Measurements from ENCODE around the gene HSF4.

HSF4 gene

DNA sequence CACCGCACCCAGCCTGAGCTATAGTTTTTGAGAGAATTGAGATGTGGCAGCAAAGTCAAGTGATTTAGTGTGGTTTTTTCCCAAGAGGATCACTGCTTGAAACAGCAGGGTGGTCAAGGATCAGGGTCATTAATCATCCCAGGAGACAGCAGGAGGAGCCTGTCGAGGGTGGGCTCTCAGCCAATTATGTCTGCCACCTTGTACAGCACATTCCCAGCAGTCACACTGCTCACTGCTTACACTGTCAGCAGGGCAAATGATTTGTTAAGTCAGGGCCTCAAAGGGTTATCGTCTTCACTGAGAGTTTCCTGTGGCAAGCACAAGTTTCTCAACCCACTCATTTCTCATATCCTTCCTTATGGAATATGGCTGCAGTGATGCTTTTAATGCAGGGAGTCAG is 26.9 kb upstream of the HSF4 start:
- no peak overlapping the region for H3K4me3 ChIP-seq (ENCODE audit: low read length, poor library complexity, severe bottlenecking)
- no peaks in the 10 kb centered on the region for H3K9me2 ChIP-seq (replicated peaks; ENCODE audit: low read depth, low read length)
- no peak overlapping the region for H3K4me2 ChIP-seq (ENCODE audit: low read depth, low read length, poor library complexity, severe bottlenecking)
- H3K9me3 ChIP-seq (ENCODE audit: insufficient read depth, low read depth, low read length): no peaks in the 10 kb centered on the region
- no peaks in the 10 kb centered on the region for H3K27me3 ChIP-seq (ENCODE audit: insufficient read depth, low read length, poor library complexity, severe bottlenecking)
- no peaks in the 10 kb centered on the region for H4K20me1 ChIP-seq (ENCODE audit: insufficient read depth, low read length, poor library complexity, severe bottlenecking)
- no peak overlapping the region for H3K9ac ChIP-seq (ENCODE audit: low read depth, low read length, poor library complexity, severe bottlenecking)
- TF ChIP-seq, protein P1, sequence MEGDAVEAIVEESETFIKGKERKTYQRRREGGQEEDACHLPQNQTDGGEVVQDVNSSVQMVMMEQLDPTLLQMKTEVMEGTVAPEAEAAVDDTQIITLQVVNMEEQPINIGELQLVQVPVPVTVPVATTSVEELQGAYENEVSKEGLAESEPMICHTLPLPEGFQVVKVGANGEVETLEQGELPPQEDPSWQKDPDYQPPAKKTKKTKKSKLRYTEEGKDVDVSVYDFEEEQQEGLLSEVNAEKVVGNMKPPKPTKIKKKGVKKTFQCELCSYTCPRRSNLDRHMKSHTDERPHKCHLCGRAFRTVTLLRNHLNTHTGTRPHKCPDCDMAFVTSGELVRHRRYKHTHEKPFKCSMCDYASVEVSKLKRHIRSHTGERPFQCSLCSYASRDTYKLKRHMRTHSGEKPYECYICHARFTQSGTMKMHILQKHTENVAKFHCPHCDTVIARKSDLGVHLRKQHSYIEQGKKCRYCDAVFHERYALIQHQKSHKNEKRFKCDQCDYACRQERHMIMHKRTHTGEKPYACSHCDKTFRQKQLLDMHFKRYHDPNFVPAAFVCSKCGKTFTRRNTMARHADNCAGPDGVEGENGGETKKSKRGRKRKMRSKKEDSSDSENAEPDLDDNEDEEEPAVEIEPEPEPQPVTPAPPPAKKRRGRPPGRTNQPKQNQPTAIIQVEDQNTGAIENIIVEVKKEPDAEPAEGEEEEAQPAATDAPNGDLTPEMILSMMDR (conservative IDR thresholded peaks at IDR 0.05; ENCODE audit: low read length): no peak
- no peak for TF ChIP-seq EZH2phosphoT487 (IDR thresholded peaks at IDR 0.05; ENCODE audit: borderline replicate concordance)
- H3F3A ChIP-seq (ENCODE audit: low read depth): no peaks in the 10 kb centered on the region
- peaks cover 75% of the 10 kb centered on the region for H3K36me3 ChIP-seq (ENCODE audit: insufficient read depth, low read length)
- H3K79me2 ChIP-seq (ENCODE audit: insufficient read depth, low read length): no peaks in the 10 kb centered on the region
- no peaks in the 10 kb centered on the region for H3K4me1 ChIP-seq (ENCODE audit: insufficient read depth, low read length, poor library complexity, severe bottlenecking)
- H2AFZ ChIP-seq (ENCODE audit: low read length): no peak overlapping the region

DNA sequence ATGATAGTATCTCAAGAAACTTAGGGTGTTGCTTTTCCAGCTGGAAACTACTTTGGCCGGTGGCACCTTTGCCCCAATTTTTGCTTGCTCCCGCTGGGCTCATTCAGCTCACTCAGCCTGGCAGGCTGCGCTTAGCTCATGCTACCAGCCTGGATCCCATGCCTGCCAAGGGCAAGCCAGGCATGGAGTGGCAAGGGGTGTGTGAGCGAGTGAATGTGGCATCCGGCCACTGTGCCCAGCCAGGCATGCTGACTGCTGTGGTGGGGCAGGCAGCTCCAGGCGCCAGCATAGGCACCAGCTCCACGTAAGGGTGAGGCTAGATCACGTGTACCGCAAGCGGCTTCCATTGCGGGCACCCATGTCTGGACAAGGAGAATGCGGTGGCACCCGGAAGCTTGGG is 23.2 kb upstream of the HSF4 start:
- Histone ChIP-seq H3K4me3 (ENCODE audit: low read length, poor library complexity, severe bottlenecking) (no peak overlapping the region), H3K79me2 (ENCODE audit: insufficient read depth, low read length) (no peaks in the 10 kb centered on the region), H3F3A (ENCODE audit: low read depth) (no peaks in the 10 kb centered on the region), H3K9me2 (replicated peaks; ENCODE audit: low read depth, low read length) (no peaks in the 10 kb centered on the region), H3K4me1 (ENCODE audit: insufficient read depth, low read length, poor library complexity, severe bottlenecking) (no peaks in the 10 kb centered on the region), H3K36me3 (ENCODE audit: insufficient read depth, low read length) (peaks cover 77% of the 10 kb centered on the region), H3K4me2 (ENCODE audit: low read depth, low read length, poor library complexity, severe bottlenecking) (no peak overlapping the region), H3K9ac (ENCODE audit: low read depth, low read length, poor library complexity, severe bottlenecking) (no peak overlapping the region), H3K9me3 (ENCODE audit: insufficient read depth, low read depth, low read length) (no peaks in the 10 kb centered on the region), H2AFZ (ENCODE audit: low read length) (no peak overlapping the region), H3K27me3 (ENCODE audit: insufficient read depth, low read length, poor library complexity, severe bottlenecking) (no peaks in the 10 kb centered on the region), H4K20me1 (ENCODE audit: insufficient read depth, low read length, poor library complexity, severe bottlenecking) (no peaks in the 10 kb centered on the region)
- TF ChIP-seq, protein P1 (conservative IDR thresholded peaks at IDR 0.05; ENCODE audit: low read length): no peak
- no peak for TF ChIP-seq EZH2phosphoT487 (IDR thresholded peaks at IDR 0.05; ENCODE audit: borderline replicate concordance)

DNA sequence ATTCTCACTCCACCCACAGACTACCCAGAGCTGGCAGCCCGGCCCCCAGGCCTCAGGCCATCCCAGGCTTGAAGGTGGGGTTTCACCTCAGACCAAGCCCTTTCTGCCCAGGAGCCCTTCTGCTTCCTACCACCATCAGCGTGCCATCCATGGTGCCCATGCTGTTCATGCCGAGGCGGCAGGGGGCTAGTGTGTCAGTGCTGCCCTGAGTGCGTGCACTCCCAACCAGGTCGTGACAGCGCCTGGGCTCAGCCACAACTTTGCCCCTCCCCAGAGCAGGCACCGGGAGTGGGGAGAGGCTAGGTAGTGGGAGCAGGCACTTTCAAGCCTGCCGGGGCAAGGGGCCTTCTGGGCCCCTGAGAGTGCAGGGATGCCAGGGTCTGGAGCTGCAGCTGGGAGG is 22.2 kb upstream of the HSF4 start:
- TF ChIP-seq, protein P1 (conservative IDR thresholded peaks at IDR 0.05; ENCODE audit: low read length): no peak
- TF ChIP-seq EZH2phosphoT487 (IDR thresholded peaks at IDR 0.05; ENCODE audit: borderline replicate concordance): no peak
- peaks cover 79% of the 10 kb centered on the region for H3K36me3 ChIP-seq (ENCODE audit: insufficient read depth, low read length)
- H2AFZ ChIP-seq (ENCODE audit: low read length): no peak overlapping the region
- no peaks in the 10 kb centered on the region for H4K20me1 ChIP-seq (ENCODE audit: insufficient read depth, low read length, poor library complexity, severe bottlenecking)
- H3K9ac ChIP-seq (ENCODE audit: low read depth, low read length, poor library complexity, severe bottlenecking): no peak overlapping the region
- no peak overlapping the region for H3K4me2 ChIP-seq (ENCODE audit: low read depth, low read length, poor library complexity, severe bottlenecking)
- no peaks in the 10 kb centered on the region for H3K4me1 ChIP-seq (ENCODE audit: insufficient read depth, low read length, poor library complexity, severe bottlenecking)
- H3K9me3 ChIP-seq (ENCODE audit: insufficient read depth, low read depth, low read length): no peaks in the 10 kb centered on the region
- H3K9me2 ChIP-seq (replicated peaks; ENCODE audit: low read depth, low read length): no peaks in the 10 kb centered on the region
- H3F3A ChIP-seq (ENCODE audit: low read depth): no peaks in the 10 kb centered on the region
- H3K4me3 ChIP-seq (ENCODE audit: low read length, poor library complexity, severe bottlenecking): no peak overlapping the region
- H3K79me2 ChIP-seq (ENCODE audit: insufficient read depth, low read length): no peaks in the 10 kb centered on the region
- no peaks in the 10 kb centered on the region for H3K27me3 ChIP-seq (ENCODE audit: insufficient read depth, low read length, poor library complexity, severe bottlenecking)

All from Loucy (cell line).